Kidney capillary endothelial cell (primary cell): ENCODE results near the gene NALCN.

Source experiments
- DNase-seq: peaks from one replicate; pipeline ENCODE4 v3.0.0-alpha.2; 2018; ENCODE audit warnings: low spot score

The NALCN gene

GRCh38 chr13:101291206-101291605, 125.1 kb downstream of the NALCN start:
- no peak for DNase-seq

- no peak for DNase-seq
These were observed 126.5 kb downstream of the NALCN start for GRCh38 chr13:101289764-101290163.

GRCh38 chr13:101283782-101284181, 132.5 kb downstream of the NALCN start:
- DNase-seq = no peak

- no peak for DNase-seq
These were observed 143.4 kb downstream of the NALCN start for GRCh38 chr13:101272886-101273285.

- no peak for DNase-seq
These were observed 144.5 kb downstream of the NALCN start for GRCh38 chr13:101271681-101272245.

GRCh38 chr13:101267656-101268055, 148.7 kb downstream of the NALCN start:
- DNase-seq = peak; percentile 1

GRCh38 chr13:101265934-101266333, 150.4 kb downstream of the NALCN start:
- no peak for DNase-seq

- no peak for DNase-seq
These were observed 151.4 kb downstream of the NALCN start for GRCh38 chr13:101264931-101265330.

GRCh38 chr13:101262306-101262705, 154.0 kb downstream of the NALCN start:
- DNase-seq = no peak

- DNase-seq = no peak
These were observed 157.8 kb downstream of the NALCN start for GRCh38 chr13:101258509-101258908.

GRCh38 chr13:101258071-101258470, 158.2 kb downstream of the NALCN start:
- DNase-seq = peak; percentile 85

- no peak for DNase-seq
These were observed 167.4 kb downstream of the NALCN start for GRCh38 chr13:101248739-101249514.

GRCh38 chr13:101242720-101243119, 173.6 kb downstream of the NALCN start:
- no peak for DNase-seq

- no peak for DNase-seq
These were observed 177.8 kb downstream of the NALCN start for GRCh38 chr13:101238555-101238954.

GRCh38 chr13:101231751-101232428, 184.4 kb downstream of the NALCN start:
- no peak for DNase-seq

- no peak for DNase-seq
These were observed 185.9 kb downstream of the NALCN start for GRCh38 chr13:101230271-101230890.

GRCh38 chr13:101219609-101220265, 196.6 kb downstream of the NALCN start:
- no peak for DNase-seq

- no peak for DNase-seq
These were observed 197.8 kb downstream of the NALCN start for GRCh38 chr13:101218484-101218883.

- no peak for DNase-seq
These were observed 199.2 kb downstream of the NALCN start for GRCh38 chr13:101217086-101217485.

GRCh38 chr13:101211261-101211660, 205.0 kb downstream of the NALCN start:
- DNase-seq = peak; percentile 36

- no peak for DNase-seq
These were observed 205.5 kb downstream of the NALCN start for GRCh38 chr13:101210774-101211173.

GRCh38 chr13:101209206-101209893, 207.0 kb downstream of the NALCN start:
- no peak for DNase-seq
